HG03039 (cell line): ENCODE measurements around the gene CORO1C.
"Not testable (repeated sequence)": the region's sequence is repeated elsewhere in the genome, so short reads cannot be mapped to it uniquely, and the experiment has no call there.

Experiments
- ATAC-seq: cut with Tn5 transposase; IDR thresholded peaks from one replicate; pipeline ENCODE4 v1.9.1; 2021; ENCODE audit warnings: mild to moderate bottlenecking, moderate library complexity; ENCODE audit not compliant: unreplicated experiment

The CORO1C gene

GRCh38 chr12:108731105-108731865, at the start of gene CORO1C:
TSS of gene CORO1C (minus strand) at chr12:108731518. CDS start at chr12:108701318, 30,200 bp downstream.
- ATAC-seq: peak; percentile 54

- ATAC-seq: no peak
These were observed 48.8 kb upstream of the CORO1C start for GRCh38 chr12:108779998-108780688.

GRCh38 chr12:108778053-108778452, 46.7 kb upstream of the CORO1C start:
- no peak for ATAC-seq

GRCh38 chr12:108777156-108777555, 45.8 kb upstream of the CORO1C start:
- ATAC-seq: no peak

- no peak for ATAC-seq
These were observed 42.8 kb upstream of the CORO1C start for GRCh38 chr12:108773798-108774788.

- ATAC-seq: no peak
These were observed 41.8 kb upstream of the CORO1C start for GRCh38 chr12:108772891-108773797.

- ATAC-seq: no peak
These were observed 40.9 kb upstream of the CORO1C start for GRCh38 chr12:108772247-108772646.

- not testable (repeated sequence) for ATAC-seq
These were observed 40.5 kb upstream of the CORO1C start for GRCh38 chr12:108771835-108772234.

- no peak for ATAC-seq
These were observed 39.6 kb upstream of the CORO1C start for GRCh38 chr12:108770963-108771362.

GRCh38 chr12:108770269-108770829, 39.0 kb upstream of the CORO1C start:
- ATAC-seq: no peak

- no peak for ATAC-seq
These were observed 37.5 kb upstream of the CORO1C start for GRCh38 chr12:108768591-108769500.

- ATAC-seq: no peak
These were observed 35.0 kb upstream of the CORO1C start for GRCh38 chr12:108766294-108766693.

- no peak for ATAC-seq
These were observed 34.0 kb upstream of the CORO1C start for GRCh38 chr12:108765289-108765764.

- ATAC-seq: no peak
These were observed 33.4 kb upstream of the CORO1C start for GRCh38 chr12:108764540-108765288.

GRCh38 chr12:108761226-108761625, 29.9 kb upstream of the CORO1C start:
- ATAC-seq: no peak

GRCh38 chr12:108759924-108760323, 28.6 kb upstream of the CORO1C start:
- ATAC-seq: no peak

GRCh38 chr12:108757856-108758255, 26.5 kb upstream of the CORO1C start:
- ATAC-seq: no peak

- ATAC-seq: no peak
These were observed 25.1 kb upstream of the CORO1C start for GRCh38 chr12:108756421-108756820.
